ENCODE data around the gene TUBA1C. TPM values are rescaled to one million over a fixed set of nuclear protein-coding genes. Genes with fewer than 3 reads are reported as not detected.

TUBA1C gene
- total and polyA plus RNA-seq, 9 of the 15 experiments (the other 6 are each of a cell fraction or from before 2014, with no cell fraction given): 755 to 3,012 (median 914) TPM

GRCh38 chr12:49296034-49296835, 31.4 kb downstream of the TUBA1C start (continued):
- TF ChIP-seq REST (IDR thresholded peaks at IDR 0.05; ENCODE audit: borderline replicate concordance) (peak; percentile 40; the same call in 1 of the 2 replicates), REST (CRISPR knock-in tag; IDR thresholded peaks at IDR 0.05; ENCODE audit: low read depth) (no peak), DMBX1 (CRISPR knock-in tag; IDR thresholded peaks at IDR 0.05; ENCODE audit: borderline replicate concordance) (no peak), IRF1 (CRISPR knock-in tag; IDR thresholded peaks at IDR 0.05; ENCODE audit: borderline replicate concordance) (0 out of 2 replicates have a peak, but pooled peaks have one; percentile 43), KDM2B (CRISPR knock-in tag; IDR thresholded peaks at IDR 0.05) (no peak), ARID2 (IDR thresholded peaks at IDR 0.05) (no peak)

Measured in K562 (cell line).